CD4-positive, alpha-beta T cell treated with Interleukin-4 for 1 hour (primary cell): Measurements from ENCODE around the gene TGM2.

Source experiments
- DNase-seq, 2 donors: peaks; one replicate each; pipeline ENCODE4 v3.0.0-alpha.2; 2020 to 2022

TGM2 gene

DNA sequence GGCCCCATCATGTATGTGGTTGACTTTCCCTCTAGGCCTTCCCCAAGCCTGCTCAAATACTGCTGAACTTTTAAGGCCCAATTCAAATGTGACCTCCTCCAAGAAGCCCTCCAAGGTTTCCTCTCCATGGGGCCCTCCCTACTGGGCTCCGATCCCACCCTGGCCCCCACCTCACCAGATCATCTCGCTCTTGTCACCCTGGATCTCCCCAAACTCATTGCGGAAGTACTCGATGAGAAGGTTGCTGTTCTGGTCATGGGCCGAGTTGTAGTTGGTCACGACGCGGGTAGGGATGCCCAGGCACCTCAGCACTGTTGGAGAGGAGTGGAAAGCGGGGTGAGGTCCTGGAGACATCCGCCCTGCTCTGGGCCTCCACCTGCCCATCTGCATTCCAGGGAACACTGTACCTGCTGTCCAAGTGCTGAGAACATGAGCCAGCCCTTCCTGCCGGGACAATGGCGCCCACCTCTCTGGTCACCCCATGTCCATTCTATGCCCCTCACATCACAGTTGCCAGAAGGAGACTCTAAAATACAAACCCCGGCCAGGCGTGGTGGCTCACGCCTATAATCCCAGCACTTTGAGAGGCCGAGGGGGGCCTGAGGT is 23.1 kb downstream of the TGM2 start:
- no peak for DNase-seq

DNA sequence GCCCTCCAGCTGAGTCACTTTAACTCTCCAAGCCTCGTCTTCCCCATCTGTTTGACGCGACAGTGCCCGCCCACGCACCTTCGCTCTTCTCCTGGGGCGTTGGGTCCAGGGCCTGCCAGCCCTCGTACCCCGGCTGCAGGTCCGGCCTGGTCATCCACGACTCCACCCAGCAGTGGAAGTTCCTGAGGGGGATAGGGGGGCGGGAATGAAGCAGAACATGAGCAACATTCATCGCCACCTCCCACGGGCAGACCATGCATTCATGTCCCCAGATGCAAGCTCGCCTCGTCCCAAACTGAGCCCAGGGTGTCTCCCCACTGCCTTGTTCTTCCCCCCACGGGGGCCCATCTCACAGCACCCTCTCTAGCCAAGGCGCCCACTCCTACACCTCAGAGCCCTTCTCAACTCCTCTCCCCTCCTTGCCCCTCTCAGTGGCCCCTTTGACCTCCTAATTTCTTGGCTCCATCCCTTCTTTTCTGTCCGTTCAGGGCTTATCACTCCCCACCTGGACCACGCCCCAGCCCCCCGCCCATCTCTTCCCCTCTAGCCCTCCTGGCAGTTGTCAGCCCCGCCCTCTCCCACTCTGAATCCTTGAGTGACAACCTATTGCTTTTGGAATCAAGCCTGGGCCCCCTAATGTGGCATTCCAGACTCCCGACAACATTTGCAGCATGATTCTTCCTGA is 23.7 kb downstream of the TGM2 start:
- DNase-seq = no peak

DNA sequence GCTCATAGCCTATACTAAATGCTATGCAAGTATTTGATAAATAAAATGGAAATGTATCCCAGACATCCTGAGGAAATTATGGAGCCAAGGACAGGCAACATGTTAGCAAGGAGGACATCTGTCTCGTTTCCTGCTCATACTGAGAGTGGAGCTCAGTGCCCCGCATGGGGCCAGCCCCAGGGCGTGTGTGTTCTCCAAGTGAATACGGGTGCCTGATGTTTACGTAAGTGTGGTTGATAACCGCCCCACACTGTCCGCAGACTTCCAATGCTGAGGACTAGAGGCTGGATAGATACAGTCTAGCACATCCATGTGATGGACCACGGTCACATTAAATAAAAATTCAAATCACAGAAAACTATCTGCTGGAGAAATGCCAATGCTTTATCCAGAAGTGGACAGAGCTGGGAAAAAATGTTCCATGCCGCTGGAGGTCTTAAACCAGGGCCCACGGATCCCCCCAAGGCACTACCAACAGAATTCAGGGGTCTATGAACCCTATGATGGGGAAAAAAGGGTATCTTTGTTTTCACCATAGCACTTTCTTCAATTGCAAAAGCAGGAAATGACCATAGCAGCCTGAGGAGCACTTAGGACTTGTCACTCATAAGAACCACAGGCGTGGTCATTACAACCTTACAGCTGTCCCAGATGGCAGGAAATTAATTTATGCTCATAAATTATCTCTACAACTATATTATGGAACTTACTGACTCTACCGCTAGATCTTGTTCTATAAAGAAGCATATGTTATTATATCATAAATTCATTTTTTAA is 24.9 kb downstream of the TGM2 start:
- DNase-seq = no peak

DNA sequence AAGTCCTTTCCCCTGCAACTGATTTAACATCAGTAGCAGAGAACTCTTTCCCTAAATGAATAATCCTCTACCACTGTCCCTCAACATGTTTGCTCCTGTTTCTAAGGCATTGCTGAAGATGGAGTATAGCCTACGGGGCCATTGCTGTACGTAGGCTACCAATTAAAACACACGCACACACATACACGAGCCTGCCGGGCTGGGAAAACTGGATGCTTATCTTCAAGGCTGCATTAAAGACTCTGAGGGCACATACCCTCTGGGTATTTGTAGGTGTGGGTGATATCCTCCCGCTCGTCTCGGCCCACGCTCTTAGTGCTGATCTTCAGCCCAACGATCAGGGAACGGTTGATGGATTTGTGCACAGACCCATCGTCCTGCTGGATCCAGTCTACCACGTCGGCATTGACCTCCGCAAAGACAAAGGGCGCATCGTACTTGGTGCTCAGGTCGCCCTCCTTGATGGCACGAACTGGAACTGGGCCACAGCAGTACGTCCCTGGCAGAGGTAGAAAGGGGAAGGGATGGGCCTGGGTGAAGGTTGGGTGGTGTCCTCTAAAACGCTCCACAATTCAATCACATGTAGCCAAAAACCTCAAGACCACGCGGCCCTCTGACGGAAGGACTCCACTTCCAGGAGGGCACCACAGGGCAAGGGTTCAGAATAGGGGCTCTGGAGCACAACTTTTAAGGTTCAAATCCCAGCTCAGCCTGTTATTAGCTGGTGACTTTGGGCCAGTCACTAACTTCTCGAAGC is 25.7 kb downstream of the TGM2 start:
- DNase-seq = no peak

DNA sequence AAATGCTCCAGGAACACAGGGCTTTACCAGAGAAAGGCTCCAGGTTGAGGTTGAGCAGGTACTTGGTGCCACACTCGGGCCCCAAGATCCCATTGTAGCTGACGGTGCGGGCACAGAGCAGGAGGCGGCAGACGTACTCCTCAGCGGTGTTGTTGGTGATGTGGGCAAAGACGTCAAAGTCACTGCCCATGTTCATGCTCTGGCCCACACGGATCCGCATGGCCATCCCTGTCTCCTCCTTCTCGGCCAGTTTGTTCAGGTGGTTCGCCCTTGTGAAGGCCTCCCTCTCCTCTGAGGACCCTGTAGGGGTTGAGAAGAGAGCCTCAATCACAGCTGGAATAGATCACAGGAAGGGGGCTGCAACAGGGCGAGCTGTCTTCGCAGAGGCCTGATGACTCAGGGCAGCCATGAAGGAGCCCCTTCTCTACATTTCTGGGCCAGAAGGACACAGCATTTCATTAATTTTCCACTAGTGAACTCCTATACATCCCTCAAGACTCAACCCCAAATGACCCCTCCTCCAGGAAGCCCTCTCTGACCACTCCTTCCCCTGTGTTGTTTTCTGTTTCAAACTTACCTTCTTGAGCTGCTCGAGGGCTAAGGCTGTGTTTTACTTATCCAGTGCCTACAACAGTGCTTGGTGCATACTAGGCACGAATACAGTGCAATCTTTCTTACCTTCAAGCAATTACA is 26.8 kb downstream of the TGM2 start:
- DNase-seq = no peak

DNA sequence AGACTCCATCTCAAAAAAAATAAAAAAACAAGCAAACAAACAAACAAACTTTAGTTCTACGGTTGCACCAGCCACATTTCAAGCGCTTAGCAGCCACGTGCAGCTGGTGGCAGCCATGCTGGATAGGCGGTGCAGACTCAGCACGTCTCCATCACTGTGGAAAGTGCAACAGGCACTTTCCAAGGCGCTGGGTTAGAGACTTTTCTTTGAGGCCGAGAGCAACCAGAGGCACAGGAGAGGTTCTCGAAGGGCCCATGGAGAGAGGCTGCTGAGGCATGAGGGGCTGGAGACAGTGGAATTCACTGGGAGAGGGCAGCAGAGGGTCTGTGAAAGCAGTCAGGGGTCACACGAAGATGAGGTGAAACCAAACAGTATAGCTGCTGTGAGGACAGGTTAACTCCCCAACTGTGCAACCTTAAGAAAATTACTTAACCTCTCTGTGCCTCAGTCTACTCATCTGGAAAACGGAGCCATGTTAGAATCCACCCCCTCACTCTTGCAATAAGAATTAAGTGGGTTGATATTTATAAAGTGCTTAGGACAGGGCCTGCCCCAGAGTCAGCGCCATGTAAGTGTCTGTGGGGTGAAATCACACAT is 27.5 kb downstream of the TGM2 start:
- no peak for DNase-seq

DNA sequence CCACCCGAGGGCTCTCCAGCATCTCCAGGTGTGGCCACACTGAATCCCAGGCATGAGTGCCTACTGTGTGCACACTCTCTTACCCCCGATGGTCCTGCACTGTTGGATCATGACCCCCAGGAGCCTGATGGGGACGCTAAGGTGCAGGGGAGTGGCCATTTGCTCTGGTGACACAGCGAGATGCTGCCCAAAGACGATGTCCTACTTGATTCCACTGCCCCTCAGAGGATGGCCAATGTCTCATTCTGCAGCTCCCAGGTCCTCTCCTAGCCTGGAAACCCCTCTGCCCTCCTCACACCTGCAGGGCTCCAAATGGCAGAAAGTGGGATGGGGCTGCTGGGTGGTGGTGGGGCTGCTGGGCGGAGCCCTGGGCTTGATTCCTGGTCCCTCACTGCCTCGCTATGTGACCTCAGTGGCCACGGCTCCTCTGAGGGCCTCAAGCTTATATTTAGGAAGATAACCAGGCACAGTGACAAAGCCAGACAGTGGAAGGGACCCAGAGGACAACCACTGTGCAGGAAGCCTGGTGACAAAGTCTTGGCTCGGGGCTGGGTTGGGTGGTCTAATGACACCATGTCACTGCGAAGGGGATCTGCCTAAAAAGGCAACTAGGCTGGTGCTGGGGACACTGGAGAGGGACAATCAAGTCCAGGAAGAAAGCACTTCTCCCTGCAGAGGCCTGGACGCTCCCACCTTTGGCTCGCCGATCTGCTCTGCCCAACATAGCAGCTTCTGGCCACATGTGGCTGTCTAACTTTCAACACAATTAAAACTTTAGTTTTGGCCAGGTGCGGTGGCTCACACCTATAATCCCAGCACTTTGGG is 28.4 kb downstream of the TGM2 start:
- DNase-seq = no peak

DNA sequence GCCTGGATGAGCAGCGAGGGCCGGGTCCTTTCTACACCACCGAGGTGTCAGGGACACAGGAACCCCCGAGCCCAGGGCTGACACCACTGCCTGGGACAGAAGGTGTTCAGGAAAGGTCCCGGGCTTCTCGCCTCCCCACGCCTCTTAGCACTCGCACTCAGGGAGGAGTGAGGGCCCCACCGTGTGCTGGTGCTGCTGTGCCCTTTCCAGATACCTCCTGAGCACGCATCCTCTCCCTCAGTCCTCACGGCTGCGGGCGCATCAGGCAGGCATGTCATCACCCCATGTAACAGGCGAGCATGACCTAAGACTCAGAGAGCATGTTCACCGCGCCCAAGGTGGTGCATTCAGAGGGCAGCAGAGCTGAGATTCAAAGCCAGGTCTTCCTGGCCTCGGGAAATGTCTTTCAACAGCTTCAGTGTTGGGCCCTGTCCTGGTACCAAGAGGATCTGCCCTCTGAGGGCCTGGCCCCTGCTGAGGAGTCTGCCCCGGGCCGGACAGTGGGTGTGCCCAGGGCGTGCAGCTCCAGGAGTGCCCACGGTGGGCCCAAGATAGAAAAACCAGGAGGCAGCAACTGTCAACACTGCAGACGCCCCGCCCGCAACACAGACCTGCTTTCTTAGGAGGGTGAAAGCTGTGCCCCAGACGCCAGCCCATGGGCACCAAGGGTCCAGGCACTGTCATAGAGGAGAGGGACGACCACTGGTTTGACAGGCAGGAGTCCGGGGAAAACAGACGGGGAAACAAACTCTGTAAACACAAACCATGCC is 29.2 kb downstream of the TGM2 start:
- DNase-seq = no peak

DNA sequence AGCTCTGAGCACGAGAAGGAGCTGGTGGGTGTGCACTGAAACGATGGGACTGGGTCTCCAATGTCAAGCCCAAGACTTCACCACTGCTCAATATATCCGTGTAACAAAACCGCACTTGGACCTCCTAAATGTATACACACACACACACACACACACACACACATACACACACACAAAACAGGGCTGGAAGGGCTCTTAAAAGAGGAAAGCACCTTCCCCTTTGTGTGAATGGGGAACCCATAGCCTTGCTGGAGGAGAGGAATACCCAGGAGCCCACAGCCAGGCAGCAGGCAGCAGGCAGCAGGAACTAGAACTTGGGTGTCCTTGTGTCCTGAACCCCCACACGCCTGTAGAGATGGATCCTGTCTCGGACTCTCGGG is 29.8 kb downstream of the TGM2 start:
- no peak for DNase-seq

DNA sequence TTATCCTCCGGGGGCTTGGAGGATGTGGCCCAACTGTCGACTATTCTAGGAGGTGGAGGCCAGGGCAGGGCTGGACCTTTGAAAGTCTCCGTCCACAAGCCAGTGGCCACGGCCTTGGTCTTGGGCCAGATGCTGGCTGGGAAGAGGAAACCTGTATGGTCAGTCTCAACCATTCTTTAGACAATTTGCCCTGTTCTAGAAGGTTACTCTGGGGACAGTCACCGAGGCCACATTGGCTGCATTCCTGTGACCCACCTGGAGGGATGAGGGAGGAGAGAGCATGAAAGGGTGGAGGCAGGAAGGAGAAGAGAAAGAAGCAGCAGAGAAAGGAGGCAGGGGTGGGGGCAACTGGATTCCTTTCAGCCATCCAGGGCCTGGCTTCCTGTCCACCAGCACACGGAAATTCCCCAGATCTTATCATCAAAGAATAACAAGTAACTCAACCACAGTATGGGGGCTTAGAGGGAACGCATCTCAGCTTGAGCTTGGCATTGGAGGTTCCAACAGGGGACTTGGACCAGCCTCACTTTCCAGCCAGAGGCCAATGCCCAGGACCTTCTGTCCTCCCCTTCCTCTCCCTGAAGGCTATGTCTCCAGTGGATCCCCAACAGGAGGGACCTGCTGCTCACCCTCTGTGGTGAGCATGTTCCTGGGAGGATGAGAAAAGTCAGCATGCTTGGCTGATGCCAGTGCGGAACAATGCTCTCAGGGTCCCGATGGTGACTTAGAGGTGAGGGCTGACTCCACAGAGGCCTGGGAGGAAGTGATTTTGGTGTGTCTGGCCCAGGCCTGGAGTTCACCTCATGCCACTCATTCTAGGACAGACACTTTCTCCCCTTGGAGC is 30.4 kb downstream of the TGM2 start:
- DNase-seq = no peak

DNA sequence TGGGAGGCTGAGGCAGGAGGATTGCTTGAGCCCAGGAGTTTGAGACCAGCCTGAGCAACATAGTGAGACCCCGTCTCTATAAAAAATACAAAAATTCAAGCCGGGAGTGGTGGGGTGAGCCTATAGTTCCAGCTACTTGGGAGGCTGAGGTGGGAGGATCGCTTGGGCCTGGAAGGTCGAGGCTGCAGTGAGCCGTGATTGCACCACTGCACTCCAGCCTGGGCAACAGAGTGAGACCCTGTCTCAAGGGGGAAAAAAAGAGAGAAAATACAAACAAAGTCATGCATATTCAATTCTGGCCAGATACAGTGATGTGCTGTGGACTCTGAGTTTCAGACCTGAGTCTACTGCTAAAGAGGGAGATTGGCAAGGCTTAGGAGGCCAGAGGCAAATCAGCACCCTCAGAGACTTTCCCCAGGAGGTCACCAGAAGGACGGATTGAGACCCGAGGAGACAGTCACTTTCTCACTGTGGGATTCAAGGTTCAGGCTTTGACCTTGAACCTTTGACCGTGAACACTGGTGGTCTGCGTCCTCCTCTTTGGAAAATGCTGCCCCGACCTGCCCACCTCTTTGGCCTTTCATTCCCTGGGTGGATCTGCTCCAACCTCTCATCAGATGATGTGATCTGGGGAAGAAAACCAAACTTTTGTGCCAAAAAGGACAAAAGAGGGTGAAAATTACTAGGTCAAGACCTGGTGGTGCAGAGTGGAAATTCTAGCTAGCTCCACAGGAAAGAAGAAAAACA is 31.2 kb downstream of the TGM2 start:
- no peak for DNase-seq

DNA sequence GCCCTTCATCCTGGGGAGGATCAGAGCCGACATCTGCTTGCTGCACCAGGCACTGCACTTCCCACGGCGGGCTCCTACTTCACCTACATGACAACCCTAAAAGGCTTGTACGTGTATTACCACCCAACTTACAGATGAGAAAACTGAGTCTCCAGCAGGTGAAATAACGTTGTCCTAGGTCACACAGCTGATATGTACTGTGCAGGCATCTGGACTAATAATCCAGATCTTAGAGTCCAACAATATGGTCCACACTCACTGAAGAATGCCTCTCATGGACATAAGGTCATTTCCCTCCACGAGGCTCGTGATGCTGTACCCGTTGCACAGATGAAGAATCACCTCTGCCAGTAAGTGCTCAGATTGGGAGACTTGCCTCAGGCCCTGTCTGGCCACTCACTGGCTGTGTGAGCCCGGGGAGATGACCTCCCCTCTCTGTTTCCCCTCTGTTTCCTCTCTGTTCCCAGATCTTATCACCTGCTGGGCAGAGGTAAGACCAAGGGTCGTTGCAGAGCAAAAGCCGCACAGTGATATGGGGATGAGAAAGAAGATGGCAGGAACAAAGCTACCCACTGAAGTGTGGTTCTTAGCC is 32.1 kb downstream of the TGM2 start:
- DNase-seq = no peak

DNA sequence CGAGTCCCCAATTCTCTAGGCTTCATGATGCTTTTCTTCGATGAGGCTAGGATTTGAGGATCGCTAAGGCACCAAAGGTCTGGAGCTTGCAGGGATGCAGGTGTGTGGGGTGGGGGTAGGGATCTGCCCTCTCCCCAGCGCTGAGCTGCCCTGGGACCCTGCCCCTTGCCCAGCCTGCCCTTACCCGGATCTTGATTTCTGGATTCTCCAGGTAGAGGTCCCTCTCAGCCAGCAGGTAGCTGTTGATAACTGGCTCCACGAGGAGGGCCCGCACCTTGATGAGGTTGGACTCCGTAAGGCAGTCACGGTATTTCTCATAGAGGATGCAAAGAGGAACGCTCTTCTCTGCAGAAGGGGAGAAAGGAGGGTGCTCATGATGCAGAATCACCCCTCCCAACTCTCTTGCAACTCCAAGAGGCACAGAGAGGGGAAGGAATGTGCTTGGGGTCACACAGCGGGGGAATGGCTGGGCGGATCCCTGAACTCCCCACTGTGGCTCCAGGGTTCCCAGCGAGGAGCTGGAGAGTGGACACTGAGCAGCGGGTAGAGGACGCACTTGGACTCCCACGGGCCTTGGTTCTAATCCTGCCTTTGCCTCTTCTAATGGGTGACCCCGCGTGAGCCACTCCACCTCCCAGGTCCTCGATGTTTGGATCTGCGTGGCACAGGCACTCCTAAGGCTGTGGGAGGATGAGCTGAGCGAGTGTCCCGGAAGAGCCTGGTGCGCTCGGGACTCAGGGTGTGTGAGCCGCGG is 32.7 kb downstream of the TGM2 start:
- no peak for DNase-seq

DNA sequence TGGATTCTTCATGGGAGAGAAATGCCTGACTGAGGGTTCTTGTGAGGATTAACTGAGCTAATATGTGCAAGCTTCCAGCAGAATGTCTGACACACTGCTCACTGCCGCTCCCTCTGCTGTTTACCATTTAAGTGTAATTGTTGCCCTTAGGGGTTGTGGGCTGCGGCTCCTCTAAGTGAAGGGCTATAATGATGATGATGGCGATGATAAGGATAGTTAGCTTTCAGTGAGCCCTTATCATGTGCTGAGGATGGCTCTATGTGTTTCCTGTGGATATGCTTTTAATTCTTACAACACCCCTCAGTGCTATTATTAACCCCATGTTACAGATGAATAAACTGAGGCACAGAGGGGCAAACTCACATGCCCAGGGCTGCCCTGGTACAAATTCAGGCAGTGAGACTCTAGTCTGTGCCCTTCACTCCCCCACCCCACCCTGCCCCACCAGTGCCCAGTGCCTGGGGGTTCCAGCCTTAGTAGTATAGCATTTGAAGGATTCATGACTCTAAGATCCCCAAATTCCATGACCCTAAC is 33.4 kb downstream of the TGM2 start:
- DNase-seq = no peak

DNA sequence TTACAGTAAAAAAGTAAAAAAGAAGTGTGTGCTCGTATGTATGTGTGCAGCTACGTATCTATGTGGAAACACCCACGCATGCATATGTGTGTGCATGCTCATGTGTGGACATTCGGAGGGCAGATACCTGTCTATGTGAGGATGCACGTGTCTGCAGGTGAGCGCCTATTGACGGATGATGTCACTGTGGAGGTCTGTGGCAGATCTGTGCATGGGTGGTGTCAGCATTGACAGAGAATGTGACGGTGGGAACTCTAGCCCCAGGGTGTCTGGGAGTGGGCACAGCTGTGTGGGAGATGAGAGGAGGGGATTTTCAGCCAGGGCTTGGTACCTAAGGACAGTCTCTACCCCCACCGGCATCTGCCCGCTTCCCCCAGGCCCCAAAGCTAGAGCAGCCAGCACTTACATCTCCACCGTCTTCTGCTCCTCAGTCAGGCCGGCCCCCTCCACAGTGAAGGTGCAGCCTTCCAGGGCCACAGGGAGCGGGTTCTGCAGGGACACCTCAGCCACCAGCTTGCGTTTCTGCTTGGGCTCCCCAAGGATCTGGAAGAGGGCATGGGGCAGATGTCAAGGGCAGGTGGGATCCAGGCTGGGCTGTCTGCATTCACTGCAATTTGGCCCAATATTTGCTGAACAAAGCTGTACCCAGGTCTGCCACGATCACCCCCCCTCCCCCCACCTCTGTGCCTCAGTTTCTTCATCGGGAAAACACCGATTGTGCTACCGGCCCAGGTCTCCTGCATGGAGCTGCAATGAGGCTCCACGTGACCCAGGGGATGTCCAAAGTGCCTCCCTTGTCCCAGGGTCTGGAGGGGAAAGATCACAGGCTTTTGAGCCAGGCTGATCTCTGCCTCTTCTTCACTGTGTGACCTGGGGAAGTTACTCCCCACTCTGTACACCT is 34.1 kb downstream of the TGM2 start:
- DNase-seq = no peak

DNA sequence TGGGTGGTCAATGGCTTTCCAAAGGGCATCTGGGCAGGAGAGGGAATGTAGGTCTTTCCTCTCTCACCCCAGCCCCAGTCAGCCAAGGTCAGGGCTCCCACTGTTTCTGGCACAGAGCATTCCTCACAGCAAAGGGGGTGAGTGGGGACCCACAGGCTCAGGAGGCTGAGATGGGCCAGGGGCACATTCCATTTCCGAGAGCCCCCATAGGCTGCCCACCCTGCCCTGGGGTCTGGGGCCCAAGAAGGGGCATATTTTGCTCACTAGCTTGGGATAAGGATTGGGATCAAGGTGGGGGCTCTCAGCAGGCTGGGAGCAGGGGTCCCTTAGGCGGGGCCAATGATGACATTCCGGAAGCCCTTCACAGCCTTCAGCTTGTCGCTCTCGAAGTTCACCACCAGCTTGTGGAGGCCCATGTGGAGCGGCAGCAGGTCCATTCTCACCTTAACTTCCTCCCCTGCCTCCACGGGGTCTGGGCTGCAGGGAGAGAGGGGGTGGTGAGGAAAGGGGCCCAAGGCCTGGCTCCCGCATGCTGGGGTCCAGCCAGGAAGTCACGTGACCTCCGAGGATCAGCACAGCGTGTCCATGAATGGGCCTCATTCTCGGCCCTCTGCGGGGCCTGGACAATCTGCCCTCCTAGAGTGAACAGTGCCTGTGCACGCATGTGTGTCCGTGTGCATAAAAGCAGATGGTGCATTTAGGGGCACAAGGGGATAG is 35.0 kb downstream of the TGM2 start:
- DNase-seq = no peak
